ENCODE results near the gene HRH3. TPM values are rescaled to one million over a fixed set of nuclear protein-coding genes. Genes with fewer than 3 reads are reported as not detected.

The HRH3 gene
- total RNA-seq, 1 experiment from 2014 or later, result 1.8 TPM

GRCh38 chr20:62269871-62270270 lies 49.8 kb upstream of the HRH3 start:
- Histone ChIP-seq H3K4me1 (ENCODE audit: insufficient read depth, low read length) (no peaks in the 10 kb centered on the region), H2BK5ac (ENCODE audit: insufficient read length, low read length) (no peak overlapping the region), H2BK20ac (ENCODE audit: low read depth, low read length, poor library complexity, severe bottlenecking) (no peak overlapping the region), H4K91ac (ENCODE audit: insufficient read length, low read depth, low read length) (no peak overlapping the region), H2BK120ac (ENCODE audit: low read depth, low read length, poor library complexity, severe bottlenecking) (no peak overlapping the region), H3K14ac (ENCODE audit: insufficient read depth, low read length) (no peak overlapping the region), H3K23me2 (ENCODE audit: insufficient read length, low read depth, low read length, poor library complexity, severe bottlenecking) (no peaks in the 10 kb centered on the region), H3K4ac (ENCODE audit: low read depth, low read length) (no peak overlapping the region), H3K27ac (ENCODE audit: insufficient read length, low read depth, low read length) (no peak overlapping the region), H3K18ac (ENCODE audit: insufficient read length, low read depth, low read length) (no peak overlapping the region), H4K5ac (ENCODE audit: insufficient read length, low read depth, low read length) (no peak overlapping the region), H4K20me1 (ENCODE audit: control insufficient read depth, insufficient read depth, insufficient read length) (peaks cover 5% of the 10 kb centered on the region), H2AK5ac (ENCODE audit: insufficient read length, low read length) (no peak overlapping the region), H3K9ac (ENCODE audit: extremely low read depth, insufficient read length, low read length) (no peak overlapping the region), H3K9me3 (ENCODE audit: control insufficient read depth, low read depth, low read length) (no peaks in the 10 kb centered on the region), H3K27me3 (ENCODE audit: insufficient read depth, low read length) (no peaks in the 10 kb centered on the region), H2BK15ac (ENCODE audit: low read depth, low read length) (no peak overlapping the region), H2AFZ (ENCODE audit: low read length) (no peak overlapping the region), H3K23ac (ENCODE audit: insufficient read length, low read depth, low read length) (no peak overlapping the region), H3K56ac (ENCODE audit: insufficient read length, low read depth, low read length) (no peak overlapping the region), H3T11ph (ENCODE audit: low read length) (no peak overlapping the region), H2BK12ac (ENCODE audit: insufficient read length, low read depth, low read length) (no peak overlapping the region), H3K79me2 (ENCODE audit: insufficient read depth, low read length) (no peaks in the 10 kb centered on the region), H4K8ac (replicated peaks; ENCODE audit: insufficient read length, low read depth, low read length) (no peak overlapping the region), H3K4me2 (ENCODE audit: insufficient read depth, insufficient read length, low read length) (no peak overlapping the region), H3K79me1 (ENCODE audit: insufficient read depth, low read depth, low read length, poor library complexity, severe bottlenecking) (no peaks in the 10 kb centered on the region)
- Mint-ChIP-seq H3K27ac (peak overlapping the region in 1 of 3 experiments; percentile 18; a peak in 3 of 7 replicates), H3K4me1 (no peaks in the 10 kb centered on the region), H3K27me3 (ENCODE audit: low read depth) (no peaks in the 10 kb centered on the region; the same call in 1 of the 2 replicates), H3K4me3 (no peak overlapping the region), H3K36me3 (ENCODE audit: insufficient read depth in 1 of 3, low read depth in 3 of 3) (peaks cover 26 to 50% (median 50%) of the 10 kb centered on the region in 3 experiments), H3K9me3 (peaks cover 3 to 9% of the 10 kb centered on the region in 2 experiments; a peak in 4 of 5 replicates)
- no peak for TF ChIP-seq CTCF (conservative IDR thresholded peaks at IDR 0.05)
- no CpG with 5 or more reads among the region's 17 CpGs for WGBS (ENCODE audit: extremely low coverage, insufficient read length, low lambda C conversion rate)
- no peak for DNase-seq
